NCI-H2171 (cell line): ENCODE measurements around the gene DAAM1.

Source experiments
- DNase-seq: peaks from one replicate; lab custom pipeline; 2025; lab: John Stamatoyannopoulos, UW

Gene DAAM1

GRCh38 chr14:59254911-59255545, 66.6 kb downstream of the DAAM1 start:
- DNase-seq: no peak

GRCh38 chr14:59256331-59256730, 67.9 kb downstream of the DAAM1 start:
- no peak for DNase-seq

GRCh38 chr14:59261334-59261733, 72.9 kb downstream of the DAAM1 start:
- no peak for DNase-seq

GRCh38 chr14:59262717-59263454, 74.4 kb downstream of the DAAM1 start:
- no peak for DNase-seq

GRCh38 chr14:59265808-59266207, 77.3 kb downstream of the DAAM1 start:
- no peak for DNase-seq

- DNase-seq: no peak
Observed at GRCh38 chr14:59267046-59267445, 78.6 kb downstream of the DAAM1 start.

- no peak for DNase-seq
Observed at GRCh38 chr14:59268011-59268410, 79.5 kb downstream of the DAAM1 start.

- DNase-seq: no peak
Observed at GRCh38 chr14:59268858-59269257, 80.4 kb downstream of the DAAM1 start.

- no peak for DNase-seq
Observed at GRCh38 chr14:59269466-59269865, 81.0 kb downstream of the DAAM1 start.

- no peak for DNase-seq
Observed at GRCh38 chr14:59271256-59271655, 82.8 kb downstream of the DAAM1 start.

GRCh38 chr14:59271734-59272133, 83.3 kb downstream of the DAAM1 start:
- no peak for DNase-seq

GRCh38 chr14:59272633-59273032, 84.2 kb downstream of the DAAM1 start:
- no peak for DNase-seq

- no peak for DNase-seq
Observed at GRCh38 chr14:59273737-59274136, 85.3 kb downstream of the DAAM1 start.

- DNase-seq: peak; percentile 69
Observed at GRCh38 chr14:59274991-59275391, 86.5 kb downstream of the DAAM1 start.

GRCh38 chr14:59275668-59276067, 87.2 kb downstream of the DAAM1 start:
- no peak for DNase-seq

GRCh38 chr14:59276235-59276634, 87.8 kb downstream of the DAAM1 start:
- no peak for DNase-seq

GRCh38 chr14:59277659-59278058, 89.2 kb downstream of the DAAM1 start:
- DNase-seq: no peak

GRCh38 chr14:59278111-59278510, 89.6 kb downstream of the DAAM1 start:
- DNase-seq: no peak

- no peak for DNase-seq
Observed at GRCh38 chr14:59280961-59281360, 92.5 kb downstream of the DAAM1 start.

- DNase-seq: no peak
Observed at GRCh38 chr14:59281609-59282377, 93.3 kb downstream of the DAAM1 start.

- DNase-seq: no peak
Observed at GRCh38 chr14:59282378-59282765, 93.9 kb downstream of the DAAM1 start.

GRCh38 chr14:59283361-59283760, 94.9 kb downstream of the DAAM1 start:
- no peak for DNase-seq

- no peak for DNase-seq
Observed at GRCh38 chr14:59284059-59284458, 95.6 kb downstream of the DAAM1 start.
